Trophoblast cell (in vitro differentiated cells and primary cell): ENCODE results near the gene KANSL3.

Experiments
- DNase-seq, 2 donors: peaks; one replicate each; pipeline ENCODE4 v3.0.0-alpha.2; 2016
- H2AFZ ChIP-seq: 2 replicates; pipeline ENCODE4 v1.6.1; 2013; ENCODE audit warnings: low read length, moderate library complexity, mild to moderate bottlenecking; ENCODE audit not compliant: insufficient read depth, poor library complexity
- H2AK5ac ChIP-seq: 2 replicates; pipeline ENCODE4 v1.6.1; 2013; ENCODE audit warnings: mild to moderate bottlenecking, low read length
- H2BK120ac ChIP-seq: 2 replicates; pipeline ENCODE4 v1.6.1; 2013; ENCODE audit warnings: low read length, mild to moderate bottlenecking, moderate library complexity; ENCODE audit not compliant: insufficient read depth, poor library complexity
- H2BK12ac ChIP-seq: 2 replicates; pipeline ENCODE4 v1.6.1; 2013; ENCODE audit warnings: mild to moderate bottlenecking, low read length, moderate library complexity
- H2BK5ac ChIP-seq: 2 replicates; pipeline ENCODE4 v1.6.1; 2013; ENCODE audit warnings: low read length, low read depth, moderate library complexity, mild to moderate bottlenecking; ENCODE audit not compliant: poor library complexity
- H3K14ac ChIP-seq: 2 replicates; pipeline ENCODE4 v1.6.1; 2013; ENCODE audit warnings: mild to moderate bottlenecking, low read length
- H3K18ac ChIP-seq: 2 replicates; pipeline ENCODE4 v1.6.1; 2013; ENCODE audit warnings: mild to moderate bottlenecking, low read length
- H3K23ac ChIP-seq: 2 replicates; pipeline ENCODE4 v1.6.1; 2013; ENCODE audit warnings: low read length
- H3K27ac ChIP-seq: 2 replicates; pipeline ENCODE4 v1.5.1; 2013; ENCODE audit warnings: low read depth, mild to moderate bottlenecking, inconsistent platforms, low read length, moderate library complexity
- H3K27me3 ChIP-seq: 2 replicates; pipeline ENCODE4 v1.6.1; 2013; ENCODE audit warnings: inconsistent platforms, mild to moderate bottlenecking, low read length, moderate library complexity; ENCODE audit not compliant: insufficient read depth
- H3K36me3 ChIP-seq, 2 experiments: 1 replicate in 1 of 2; 2 replicates in 1 of 2; pipeline ENCODE4 v1.6.1; 2013; ENCODE audit warnings: low read length in 2 of 2, mild to moderate bottlenecking in 2 of 2, moderate library complexity in 1 of 2; ENCODE audit not compliant: insufficient read depth in 2 of 2, control insufficient read depth in 1 of 2
- H3K4ac ChIP-seq: 2 replicates; pipeline ENCODE4 v1.6.1; 2013; ENCODE audit warnings: low read depth, mild to moderate bottlenecking, low read length, moderate library complexity
- H3K4me1 ChIP-seq, 2 experiments: 1 replicate in 1 of 2; 2 replicates in 1 of 2; pipeline ENCODE4 v1.6.1; 2013; ENCODE audit warnings: low read length in 2 of 2, mild to moderate bottlenecking in 2 of 2, moderate library complexity in 1 of 2; ENCODE audit not compliant: insufficient read depth in 2 of 2, control insufficient read depth in 1 of 2
- H3K4me2 ChIP-seq: 2 replicates; pipeline ENCODE4 v1.6.1; 2013; ENCODE audit warnings: inconsistent platforms, mild to moderate bottlenecking, low read length, moderate library complexity
- H3K4me3 ChIP-seq: 2 replicates; pipeline ENCODE4 v1.5.1; 2013; ENCODE audit warnings: mild to moderate bottlenecking, low read depth, low read length, inconsistent platforms
- H3K79me1 ChIP-seq: one replicate; pipeline ENCODE4 v1.6.1; 2013; ENCODE audit warnings: low read length
- H3K79me2 ChIP-seq: 2 replicates; pipeline ENCODE4 v1.6.1; 2013; ENCODE audit warnings: low read length, mild to moderate bottlenecking; ENCODE audit not compliant: control insufficient read depth, insufficient read depth, poor library complexity
- H3K9ac ChIP-seq: 2 replicates; pipeline ENCODE4 v1.6.1; 2013; ENCODE audit warnings: mild to moderate bottlenecking, low read length
- H3K9me3 ChIP-seq: 2 replicates; pipeline ENCODE4 v1.6.1; 2013; ENCODE audit warnings: low read depth, mild to moderate bottlenecking, control low read depth, inconsistent platforms, low read length; ENCODE audit not compliant: insufficient read depth
- H4K12ac ChIP-seq: 2 replicates; pipeline ENCODE4 v1.6.1; 2013; ENCODE audit warnings: low read depth, mild to moderate bottlenecking, low read length, moderate library complexity
- H4K8ac ChIP-seq: 2 replicates; pipeline ENCODE4 v1.6.1; 2013; ENCODE audit warnings: low read depth, mild to moderate bottlenecking, low read length, moderate library complexity
- H4K91ac ChIP-seq: one replicate; pipeline ENCODE4 v1.6.1; 2013; ENCODE audit warnings: low read depth, mild to moderate bottlenecking, low read length, moderate library complexity
- WGBS: extraction: QIAGEN DNeasy Blood & Tissue Kit; methylation state at CpG from one replicate; pipeline ENCODE4 v1.1.7; 2013; ENCODE audit warnings: missing lambda C conversion rate; ENCODE audit not compliant: insufficient read length, insufficient coverage; ENCODE audit errors: extremely low coverage; 5-methylcytosine and 5-hydroxymethylcytosine counted together

Gene KANSL3

DNA sequence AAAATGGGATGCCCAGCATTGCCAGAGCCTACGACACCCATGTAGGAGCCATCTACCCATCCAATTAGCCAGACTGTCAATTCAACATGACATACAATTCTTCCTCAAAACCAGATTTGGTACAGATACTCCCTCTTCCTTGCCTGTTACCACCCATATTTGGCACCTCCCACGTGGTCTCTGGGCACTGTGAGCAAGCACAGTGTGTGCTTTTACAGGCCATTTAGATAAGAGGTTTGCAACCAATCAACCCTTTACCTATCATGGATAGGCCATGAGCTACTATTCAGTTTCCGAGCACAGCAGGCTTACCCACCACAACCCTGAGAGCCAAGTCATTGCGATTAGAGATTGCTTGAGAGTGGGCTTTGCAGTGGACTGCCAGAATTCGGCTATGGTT, 60.6 kb downstream of the KANSL3 start:
- no peaks in the 10 kb centered on the region for H3K79me1 ChIP-seq
- no peak overlapping the region for H3K18ac ChIP-seq
- no peak overlapping the region for H3K23ac ChIP-seq
- no peak overlapping the region for H2BK12ac ChIP-seq
- H2AFZ ChIP-seq: no peak overlapping the region
- no CpG with 5 or more reads among the region's 5 CpGs for WGBS
- H3K9me3 ChIP-seq: no peaks in the 10 kb centered on the region
- no peak overlapping the region for H3K4me3 ChIP-seq
- no peak overlapping the region for H4K12ac ChIP-seq
- H2BK5ac ChIP-seq: no peak overlapping the region
- no peak overlapping the region for H3K4me2 ChIP-seq
- no peaks in the 10 kb centered on the region for H3K27me3 ChIP-seq
- no peak overlapping the region for H4K8ac ChIP-seq
- H3K4ac ChIP-seq: no peak overlapping the region
- no peaks in the 10 kb centered on the region for H3K79me2 ChIP-seq
- no peak overlapping the region for H4K91ac ChIP-seq
- no peak overlapping the region for H3K9ac ChIP-seq
- no peaks in the 10 kb centered on the region for H3K36me3 ChIP-seq
- H3K14ac ChIP-seq: no peak overlapping the region
- no peak overlapping the region for H2AK5ac ChIP-seq
- H2BK120ac ChIP-seq: no peak overlapping the region
- no peak overlapping the region for H3K27ac ChIP-seq
- no peak for DNase-seq
- no peaks in the 10 kb centered on the region for H3K4me1 ChIP-seq

DNA sequence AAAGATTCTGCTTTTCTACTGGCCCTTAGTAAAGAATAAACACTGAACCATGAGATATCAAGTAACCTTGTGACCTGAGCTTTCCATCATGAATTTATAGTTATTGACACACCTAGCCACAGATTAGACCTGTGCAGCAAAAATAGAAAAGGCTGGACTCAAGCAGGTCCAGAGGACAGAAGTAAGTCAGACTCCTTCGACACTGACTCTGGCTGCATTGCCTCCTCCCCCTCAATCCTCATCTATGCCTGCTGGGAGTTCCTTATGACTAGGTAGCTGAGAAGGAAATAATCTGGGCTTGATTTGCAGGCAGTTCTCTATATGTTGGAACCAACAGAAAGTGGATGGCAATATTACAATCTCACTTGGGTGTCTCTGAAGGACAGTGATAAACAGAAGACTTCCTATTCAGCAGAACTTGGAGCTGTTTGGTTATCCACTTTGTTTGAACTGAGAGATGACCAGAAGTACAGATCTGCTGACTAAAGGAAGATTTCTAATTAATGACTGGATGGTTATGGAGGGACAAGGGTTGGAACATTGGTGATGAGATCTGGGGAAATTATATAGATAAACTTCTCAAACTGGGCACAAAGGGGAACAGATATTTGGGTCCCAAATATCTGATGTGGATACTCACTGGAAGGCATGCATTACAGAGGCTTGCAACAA, 62.2 kb downstream of the KANSL3 start:
- no peak overlapping the region for H2AK5ac ChIP-seq

GRCh38 chr2:96574364-96574763, 63.7 kb downstream of the KANSL3 start:
- no peak overlapping the region for H3K27ac ChIP-seq
- no peak overlapping the region for H3K18ac ChIP-seq
- no peak overlapping the region for H2AFZ ChIP-seq
- H4K12ac ChIP-seq: no peak overlapping the region
- no peaks in the 10 kb centered on the region for H3K9me3 ChIP-seq
- no peak overlapping the region for H4K91ac ChIP-seq
- H3K4me1 ChIP-seq: no peaks in the 10 kb centered on the region
- WGBS: no CpG with 5 or more reads among the region's 2 CpGs
- H2BK120ac ChIP-seq: no peak overlapping the region
- no peak overlapping the region for H4K8ac ChIP-seq
- no peak overlapping the region for H3K4me3 ChIP-seq
- no peak overlapping the region for H3K23ac ChIP-seq
- DNase-seq: no peak
- H3K79me1 ChIP-seq: no peaks in the 10 kb centered on the region
- H3K4ac ChIP-seq: no peak overlapping the region
- H2AK5ac ChIP-seq: no peak overlapping the region
- no peaks in the 10 kb centered on the region for H3K27me3 ChIP-seq
- H3K36me3 ChIP-seq: no peaks in the 10 kb centered on the region
- no peak overlapping the region for H2BK12ac ChIP-seq
- H3K4me2 ChIP-seq: no peak overlapping the region
- H2BK5ac ChIP-seq: no peak overlapping the region
- no peak overlapping the region for H3K14ac ChIP-seq
- no peak overlapping the region for H3K9ac ChIP-seq
- no peaks in the 10 kb centered on the region for H3K79me2 ChIP-seq

More for the DNA sequence above, 62.2 kb downstream of the KANSL3 start:
- Histone ChIP-seq H4K8ac (no peak overlapping the region), H2AFZ (no peak overlapping the region), H3K79me1 (no peaks in the 10 kb centered on the region), H2BK12ac (no peak overlapping the region), H3K9me3 (no peaks in the 10 kb centered on the region), H2BK120ac (no peak overlapping the region), H3K4me3 (no peak overlapping the region), H3K36me3 (no peaks in the 10 kb centered on the region), H3K27me3 (no peaks in the 10 kb centered on the region), H3K4me2 (no peak overlapping the region), H4K12ac (no peak overlapping the region), H3K4ac (no peak overlapping the region), H3K27ac (no peak overlapping the region), H3K4me1 (no peaks in the 10 kb centered on the region), H3K23ac (no peak overlapping the region), H3K18ac (no peak overlapping the region), H3K14ac (no peak overlapping the region), H2BK5ac (no peak overlapping the region), H3K9ac (no peak overlapping the region), H4K91ac (no peak overlapping the region), H3K79me2 (no peaks in the 10 kb centered on the region)
- WGBS: no CpG with 5 or more reads among the region's 1 CpG
- no peak for DNase-seq

DNA sequence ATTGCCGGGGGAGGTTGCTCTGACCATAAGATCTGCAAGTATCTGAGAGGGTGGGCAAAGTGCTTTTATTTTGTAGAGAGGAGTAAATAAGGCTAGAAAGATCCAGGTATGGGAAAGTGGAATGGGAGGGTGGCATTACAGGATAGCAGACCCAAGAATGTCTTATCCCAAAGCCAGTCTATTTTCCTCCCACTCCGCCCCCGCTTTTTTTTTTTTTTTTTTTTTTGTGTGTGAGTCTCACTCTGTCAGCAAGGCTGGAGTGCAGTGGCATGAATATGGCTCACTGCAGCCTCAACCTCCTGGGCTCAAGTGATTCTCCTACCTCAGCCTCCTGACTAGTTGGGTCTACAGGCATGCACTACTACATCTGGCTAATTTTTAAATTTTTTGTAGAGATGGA, 70.0 kb downstream of the KANSL3 start:
- Histone ChIP-seq H2BK120ac (no peak overlapping the region), H3K27ac (no peak overlapping the region), H3K14ac (no peak overlapping the region), H3K4me1 (no peaks in the 10 kb centered on the region), H4K8ac (no peak overlapping the region), H3K4ac (no peak overlapping the region), H3K9ac (no peak overlapping the region), H3K4me2 (no peak overlapping the region), H3K4me3 (no peak overlapping the region), H2AFZ (no peak overlapping the region), H2AK5ac (no peak overlapping the region), H4K91ac (no peak overlapping the region), H3K18ac (no peak overlapping the region), H2BK5ac (no peak overlapping the region), H3K23ac (no peak overlapping the region), H3K9me3 (no peaks in the 10 kb centered on the region), H4K12ac (no peak overlapping the region), H3K79me2 (no peaks in the 10 kb centered on the region), H2BK12ac (no peak overlapping the region), H3K27me3 (no peaks in the 10 kb centered on the region), H3K36me3 (no peaks in the 10 kb centered on the region), H3K79me1 (no peaks in the 10 kb centered on the region)
- no peak for DNase-seq
- WGBS: no CpG with 5 or more reads among the region's 3 CpGs
